Esophagus muscularis mucosa (tissue), 4 donors: Measurements from ENCODE around the gene SLC37A3.

Source experiments
- CTCF ChIP-seq, 3 experiments: fragments of 200-600 bp in 2 of 3; fragments of 450-650 bp in 1 of 3; sonication (generic) in 2 of 3; IDR thresholded peaks; one replicate each; pipeline ENCODE4 v1.5.1; 2017 to 2019; ENCODE audit warnings: antibody characterized with exemption in 3 of 3, mild to moderate bottlenecking in 2 of 3, moderate library complexity in 1 of 3
- EP300 ChIP-seq: sonication (generic); formaldehyde crosslinking; IDR thresholded peaks from one replicate; pipeline ENCODE4 v1.6.1; 2017; ENCODE audit warnings: antibody characterized with exemption
- POLR2A ChIP-seq: fragments of 450-650 bp; IDR thresholded peaks from one replicate; pipeline ENCODE4 v1.6.1; 2017; ENCODE audit warnings: antibody characterized with exemption, moderate library complexity, mild to moderate bottlenecking, low read depth

GRCh38 chr7:140416560-140416959 lies 18.2 kb upstream of the SLC37A3 start:
- TF ChIP-seq EP300 (no peak), CTCF (IDR thresholded peaks at IDR 0.05) (no peak), POLR2A (no peak)
